SK-N-SH (cell line): Measurements from ENCODE around the gene HMHB1. TPM values are rescaled to one million over a fixed set of nuclear protein-coding genes. Genes with fewer than 3 reads are reported as not detected.

ENCODE experiments used
- CTCF ChIA-PET: fragments of 300-600, 350-600 bp; formaldehyde crosslinking; extraction: SDS; loops from one replicate; lab custom pipeline; 2021; lab: Yijun Ruan, JAX
- POLR2A ChIA-PET: fragments of 350-600 bp; sonication (Branson Sonifier 250); formaldehyde crosslinking; extraction: SDS; loops from one replicate; lab custom pipeline; 2020; ENCODE audit warnings: antibody characterized with exemption, inconsistent platforms; lab: Yijun Ruan, JAX
- DNase-seq: peaks from one replicate; pipeline ENCODE4 v3.0.0; 2012
- H2AFZ ChIP-seq: fragments of 200-600 bp; sonication (generic); 2 replicates; pipeline ENCODE4 v1.8.1; 2016; ENCODE audit warnings: antibody characterized with exemption, mild to moderate bottlenecking, low read depth
- H3F3A ChIP-seq: fragments of 200-600 bp; sonication (generic); replicated peaks from 2 replicates; pipeline ENCODE3; 2016; ENCODE audit warnings: antibody characterized with exemption, mild to moderate bottlenecking; ENCODE audit not compliant: insufficient read depth
- H3K27ac ChIP-seq, 2 experiments: fragments of 200-500 bp in 1 of 2; fragments of 200-600 bp in 1 of 2; sonication (Bioruptor generic) in 1 of 2; sonication (generic), shearing (Covaris generic) in 1 of 2; 2 replicates each; pipeline versions ENCODE4 v1.5.1 to v1.6.1; 2014 to 2016; ENCODE audit warnings: low read depth in 2 of 2, inconsistent platforms in 1 of 2, low read length in 1 of 2, mild to moderate bottlenecking in 1 of 2, mixed read lengths in 1 of 2
- H3K27me3 ChIP-seq: fragments of 200-600 bp; sonication (generic), shearing (Covaris generic); 2 replicates; pipeline ENCODE4 v1.6.1; 2016; ENCODE audit warnings: mixed run types; ENCODE audit not compliant: insufficient read depth
- H3K36me3 ChIP-seq, 2 experiments: fragments of 200-500 bp in 1 of 2; fragments of 200-600 bp in 1 of 2; sonication (Bioruptor generic) in 1 of 2; sonication (generic) in 1 of 2; replicated peaks in 1 of 2; 2 replicates each; pipeline versions ENCODE3 to v1.5.1; 2014 to 2016; ENCODE audit warnings: low read length in 1 of 2, mild to moderate bottlenecking in 1 of 2; ENCODE audit not compliant: insufficient read depth in 2 of 2, control insufficient read depth in 1 of 2
- H3K4me1 ChIP-seq, 2 experiments: fragments of 200-500 bp in 1 of 2; fragments of 200-600 bp in 1 of 2; sonication (Bioruptor generic) in 1 of 2; sonication (generic), shearing (Covaris generic) in 1 of 2; 2 replicates each; pipeline versions ENCODE4 v1.5.1 to v1.6.1; 2014 to 2016; ENCODE audit warnings: low read depth in 1 of 2, low read length in 1 of 2, mixed run types in 1 of 2; ENCODE audit not compliant: insufficient read depth in 2 of 2, control insufficient read depth in 1 of 2
- H3K4me2 ChIP-seq: fragments of 200-600 bp; sonication (generic), shearing (Covaris generic); 2 replicates; pipeline ENCODE4 v1.6.1; 2017; ENCODE audit warnings: mixed run types
- H3K4me3 ChIP-seq, 2 experiments: fragments of 200-500 bp in 1 of 2; fragments of 200-600 bp in 1 of 2; sonication (Bioruptor generic) in 1 of 2; sonication (generic), shearing (Covaris generic) in 1 of 2; 2 replicates each; pipeline versions ENCODE4 v1.5.1 to v1.8.1; 2014 to 2016; ENCODE audit warnings: low read depth in 2 of 2, inconsistent platforms in 1 of 2, low read length in 1 of 2, mild to moderate bottlenecking in 1 of 2, mixed read lengths in 1 of 2, moderate library complexity in 1 of 2
- H3K79me2 ChIP-seq: fragments of 200-600 bp; sonication (generic); 2 replicates; pipeline ENCODE4 v1.8.1; 2017; ENCODE audit warnings: mild to moderate bottlenecking; ENCODE audit not compliant: insufficient read depth
- H3K9ac ChIP-seq: fragments of 200-600 bp; sonication (generic); 2 replicates; pipeline ENCODE4 v1.6.1; 2017; ENCODE audit warnings: mixed run types
- H3K9me2 ChIP-seq: fragments of 200-600 bp; sonication (generic); 2 replicates; pipeline ENCODE4 v1.6.1; 2017; ENCODE audit warnings: mixed run types
- H3K9me3 ChIP-seq: fragments of 200-600 bp; sonication (generic); 2 replicates; pipeline ENCODE4 v1.6.1; 2017; ENCODE audit warnings: mixed run types, mild to moderate bottlenecking, moderate library complexity
- H4K20me1 ChIP-seq: fragments of 200-600 bp; sonication (generic); 2 replicates; pipeline ENCODE4 v1.6.1; 2017; ENCODE audit warnings: mild to moderate bottlenecking, mixed run types; ENCODE audit not compliant: insufficient read depth
- CHD2 ChIP-seq: fragments of 150-350 bp; IDR thresholded peaks from 2 replicates; pipeline ENCODE4 v1.6.1; 2018; ENCODE audit warnings: low read length; ENCODE audit not compliant: partially characterized antibody
- ELF1 ChIP-seq: IDR thresholded peaks from 2 replicates; pipeline ENCODE4 v1.4.0; 2012
- EZH2phosphoT487 ChIP-seq: fragments of 200-600 bp; sonication (generic); IDR thresholded peaks from 2 replicates; pipeline ENCODE4 v1.6.1; 2017; ENCODE audit warnings: low read depth, mixed run types, mild to moderate bottlenecking, antibody characterized with exemption, moderate library complexity, borderline replicate concordance
- FOSL2 ChIP-seq: IDR thresholded peaks from 2 replicates; pipeline ENCODE4 v1.4.0; 2012; ENCODE audit warnings: low read depth, mild to moderate bottlenecking, moderate library complexity, borderline replicate concordance
- GABPA ChIP-seq: IDR thresholded peaks from 2 replicates; pipeline ENCODE4 v1.4.0; 2012; ENCODE audit warnings: low read depth, mild to moderate bottlenecking
- GATA2 ChIP-seq: sonication (generic); formaldehyde crosslinking; IDR thresholded peaks from 2 replicates; pipeline ENCODE4 v1.5.0; 2020; ENCODE audit warnings: mild to moderate bottlenecking, missing genetic modification reagents
- IRF3 ChIP-seq: fragments of 150-350 bp; IDR thresholded peaks from 2 replicates; pipeline ENCODE4 v1.6.1; 2016; ENCODE audit warnings: mild to moderate bottlenecking, low read depth, low read length
- MEF2A ChIP-seq: IDR thresholded peaks from 2 replicates; pipeline ENCODE4 v1.4.0; 2012; ENCODE audit warnings: low read depth, borderline replicate concordance
- REST ChIP-seq: IDR thresholded peaks from 2 replicates; pipeline ENCODE4 v1.6.1; 2012; ENCODE audit warnings: mild to moderate bottlenecking, low read depth, low read length, moderate library complexity
- RFX5 ChIP-seq: IDR thresholded peaks from 2 replicates; pipeline ENCODE4 v1.6.1; 2012; ENCODE audit warnings: mild to moderate bottlenecking, improper control_type of control experiment, low read length
- TAF1 ChIP-seq: IDR thresholded peaks from 2 replicates; pipeline ENCODE4 v1.6.1; 2012; ENCODE audit warnings: low read depth, mild to moderate bottlenecking, low read length, moderate library complexity, borderline replicate concordance
- TEAD4 ChIP-seq: IDR thresholded peaks from 2 replicates; pipeline ENCODE4 v1.4.0; 2012; ENCODE audit warnings: mild to moderate bottlenecking, borderline replicate concordance; ENCODE audit not compliant: insufficient read depth
- USF2 ChIP-seq: fragments of 150-350 bp; IDR thresholded peaks from 2 replicates; pipeline ENCODE4 v1.6.1; 2017; ENCODE audit warnings: antibody characterized with exemption, low read length, low read depth, borderline replicate concordance
- YY1 ChIP-seq: IDR thresholded peaks from 2 replicates; pipeline ENCODE4 v1.4.0; 2012; ENCODE audit warnings: low read depth, mild to moderate bottlenecking
- whole genome bisulfite sequencing: methylation state at CpG from one replicate; pipeline ENCODE4 v1.1.6; 2017; ENCODE audit warnings: low lambda C conversion rate; 5-methylcytosine and 5-hydroxymethylcytosine counted together
- polyA plus RNA-seq, 3 experiments: library from polyadenylated mRNA; depleted of rRNA; stranded (reverse); fragments of >200 nt; gene quantifications; 2 replicates each; pipeline ENCODE4 v1.2.3, GENCODE V29; 2012

HMHB1 gene
- polyA plus RNA-seq, 1 of the 3 experiments (the other 2 are of a cell fraction) = not detected

- H3K27me3 ChIP-seq = no peaks in the 10 kb centered on the region
- H3K79me2 ChIP-seq = no peaks in the 10 kb centered on the region
- no peaks in the 10 kb centered on the region for H3K36me3 ChIP-seq
- no peak for TF ChIP-seq IRF3
- TF ChIP-seq TEAD4 = no peak
- no peak for TF ChIP-seq RFX5
- no peak for TF ChIP-seq ELF1
- no peak for TF ChIP-seq MEF2A
- no peak for TF ChIP-seq TAF1
- TF ChIP-seq EZH2phosphoT487 = no peak
- TF ChIP-seq FOSL2 = no peak
- TF ChIP-seq USF2 = no peak
- no peak for TF ChIP-seq GABPA
- TF ChIP-seq REST = no peak
- TF ChIP-seq GATA2 = no peak
- no peak for TF ChIP-seq CHD2
- no peak for TF ChIP-seq YY1
- H3K9ac ChIP-seq = no peak overlapping the region
- DNase-seq = no peak
- H3K27ac ChIP-seq = no peak overlapping the region
- H3F3A ChIP-seq = no peaks in the 10 kb centered on the region
- H4K20me1 ChIP-seq = no peaks in the 10 kb centered on the region
- no peaks in the 10 kb centered on the region for H3K9me2 ChIP-seq
- no peaks in the 10 kb centered on the region for H3K4me1 ChIP-seq
- no peak overlapping the region for H2AFZ ChIP-seq
- WGBS = 83% methylated on average over 2 of the region's 2 CpGs
- no peaks in the 10 kb centered on the region for H3K9me3 ChIP-seq
- POLR2A ChIA-PET = no interaction called here
- no peak overlapping the region for H3K4me3 ChIP-seq
- CTCF ChIA-PET = no interaction called here
- no peak overlapping the region for H3K4me2 ChIP-seq
Observed at GRCh38 chr5:143779506-143779905, 32.5 kb upstream of the HMHB1 start.
